Left ventricle myocardium inferior (tissue), 1 donor: ENCODE measurements around the gene PPP2R3B. TPM values are rescaled to one million over a fixed set of nuclear protein-coding genes. Genes with fewer than 3 reads are reported as not detected.
A peak's percentile ranks its signal among the peaks of the same experiment; 100 is the strongest.

Experiments used
- DNase-seq: peaks from one replicate; pipeline ENCODE4 v3.0.0-alpha.2; 2020
- H3K27ac ChIP-seq: fragments of 200-600 bp; replicated peaks from 2 replicates; pipeline ENCODE4 v1.8.0; 2021
- H3K27me3 ChIP-seq: fragments of 200-600 bp; 2 replicates; pipeline ENCODE4 v1.8.0; 2021; ENCODE audit warnings: low read depth
- H3K36me3 ChIP-seq: fragments of 200-600 bp; 2 replicates; pipeline ENCODE4 v1.8.0; 2021
- H3K4me1 ChIP-seq: fragments of 200-600 bp; 2 replicates; pipeline ENCODE4 v1.8.0; 2021
- H3K4me3 ChIP-seq: fragments of 200-600 bp; 2 replicates; pipeline ENCODE4 v1.8.0; 2021; ENCODE audit warnings: mild to moderate bottlenecking, moderate library complexity
- H3K9me3 ChIP-seq: fragments of 200-600 bp; replicated peaks from 2 replicates; pipeline ENCODE4 v1.8.0; 2021
- intact Hi-C: fragments of 100-400 bp; cut with micrococcal nuclease; formaldehyde crosslinking; loops from one replicate; pipeline ENCODE4 v1.11.0; 2022
- total RNA-seq: library from RNA; stranded (reverse); fragmentation: NEBNext Ultra II Directional; extraction: Animal tissue kit (Norgen Biotek cat#: 25700); gene quantifications from one replicate; pipeline ENCODE4 v1.2.1, GENCODE V29; 2021
- TF ChIP-seq, protein P1 (sequence below): fragments of 200-600 bp; IDR thresholded peaks from 2 replicates; pipeline ENCODE4 v1.8.0; 2021; ENCODE audit warnings: antibody characterized with exemption, mild to moderate bottlenecking, borderline replicate concordance
- donor health status: DM: no; HTN: yes; CAD: no; lungs with severe emphysema.

The PPP2R3B gene
- total RNA-seq, 1 donor from 2014 or later, result 170 TPM

- Histone ChIP-seq H3K27ac (no peak overlapping the region), H3K4me3 (no peak overlapping the region), H3K27me3 (no peaks in the 10 kb centered on the region), H3K36me3 (peaks cover 42% of the 10 kb centered on the region), H3K4me1 (peaks cover 9% of the 10 kb centered on the region), H3K9me3 (peaks cover 28% of the 10 kb centered on the region)
- DNase-seq, result no peak
- intact Hi-C loops, result no loop called here
- TF ChIP-seq, protein P1, sequence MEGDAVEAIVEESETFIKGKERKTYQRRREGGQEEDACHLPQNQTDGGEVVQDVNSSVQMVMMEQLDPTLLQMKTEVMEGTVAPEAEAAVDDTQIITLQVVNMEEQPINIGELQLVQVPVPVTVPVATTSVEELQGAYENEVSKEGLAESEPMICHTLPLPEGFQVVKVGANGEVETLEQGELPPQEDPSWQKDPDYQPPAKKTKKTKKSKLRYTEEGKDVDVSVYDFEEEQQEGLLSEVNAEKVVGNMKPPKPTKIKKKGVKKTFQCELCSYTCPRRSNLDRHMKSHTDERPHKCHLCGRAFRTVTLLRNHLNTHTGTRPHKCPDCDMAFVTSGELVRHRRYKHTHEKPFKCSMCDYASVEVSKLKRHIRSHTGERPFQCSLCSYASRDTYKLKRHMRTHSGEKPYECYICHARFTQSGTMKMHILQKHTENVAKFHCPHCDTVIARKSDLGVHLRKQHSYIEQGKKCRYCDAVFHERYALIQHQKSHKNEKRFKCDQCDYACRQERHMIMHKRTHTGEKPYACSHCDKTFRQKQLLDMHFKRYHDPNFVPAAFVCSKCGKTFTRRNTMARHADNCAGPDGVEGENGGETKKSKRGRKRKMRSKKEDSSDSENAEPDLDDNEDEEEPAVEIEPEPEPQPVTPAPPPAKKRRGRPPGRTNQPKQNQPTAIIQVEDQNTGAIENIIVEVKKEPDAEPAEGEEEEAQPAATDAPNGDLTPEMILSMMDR, result no peak
Measured at GRCh38 chrX:357035-357692, 29.5 kb downstream of the PPP2R3B start.

- H3K4me3 ChIP-seq, result no peak overlapping the region
- intact Hi-C loops, result no loop called here
- H3K4me1 ChIP-seq, result peaks cover 14% of the 10 kb centered on the region
- TF ChIP-seq, protein P1, result no peak
- H3K27ac ChIP-seq, result no peak overlapping the region
- H3K9me3 ChIP-seq, result peaks cover 28% of the 10 kb centered on the region
- peaks cover 42% of the 10 kb centered on the region for H3K36me3 ChIP-seq
- DNase-seq, result no peak
- H3K27me3 ChIP-seq, result no peaks in the 10 kb centered on the region
Measured at GRCh38 chrX:356385-357034, 30.2 kb downstream of the PPP2R3B start.

DNA sequence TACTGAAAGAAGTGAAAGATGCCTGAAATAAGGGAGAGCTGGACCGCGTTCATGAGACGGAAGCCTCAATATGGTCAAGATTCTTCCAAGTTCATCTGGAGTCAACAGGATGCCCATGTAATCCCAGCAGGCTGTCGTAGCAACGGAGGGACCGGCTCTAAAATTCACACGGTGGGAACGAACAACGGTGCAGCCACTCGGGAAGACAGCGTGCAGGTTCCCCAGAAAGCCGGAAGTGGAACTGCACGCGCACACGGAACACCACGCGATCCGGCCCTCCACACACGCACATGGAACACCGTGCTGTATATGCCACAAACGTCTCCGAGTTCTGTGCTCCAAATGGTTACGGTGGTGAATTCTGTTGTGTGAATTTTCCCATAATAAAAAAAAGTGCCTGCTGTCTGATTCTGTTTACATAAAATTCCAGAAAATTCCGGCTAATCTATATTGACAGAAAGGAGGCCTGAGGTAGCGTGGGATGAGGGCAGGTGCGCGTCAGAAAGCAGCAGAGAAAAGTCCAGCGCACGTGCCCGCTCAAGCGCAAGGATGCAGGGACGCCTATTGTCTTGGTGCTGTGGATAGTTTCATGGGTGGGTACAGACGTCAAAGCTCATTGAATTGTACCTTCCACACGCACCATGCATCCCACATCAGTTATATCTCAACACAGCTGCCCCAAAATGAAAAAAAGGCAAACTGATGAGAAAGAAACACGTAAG lies 31.2 kb downstream of the PPP2R3B start:
- no peak overlapping the region for H3K4me3 ChIP-seq
- no peaks in the 10 kb centered on the region for H3K27me3 ChIP-seq
- peaks cover 20% of the 10 kb centered on the region for H3K4me1 ChIP-seq
- H3K27ac ChIP-seq, result no peak overlapping the region
- peaks cover 18% of the 10 kb centered on the region for H3K9me3 ChIP-seq
- TF ChIP-seq, protein P1, result no peak
- intact Hi-C loops, result no loop called here
- DNase-seq, result peak; percentile 4
- peaks cover 33% of the 10 kb centered on the region for H3K36me3 ChIP-seq

DNA sequence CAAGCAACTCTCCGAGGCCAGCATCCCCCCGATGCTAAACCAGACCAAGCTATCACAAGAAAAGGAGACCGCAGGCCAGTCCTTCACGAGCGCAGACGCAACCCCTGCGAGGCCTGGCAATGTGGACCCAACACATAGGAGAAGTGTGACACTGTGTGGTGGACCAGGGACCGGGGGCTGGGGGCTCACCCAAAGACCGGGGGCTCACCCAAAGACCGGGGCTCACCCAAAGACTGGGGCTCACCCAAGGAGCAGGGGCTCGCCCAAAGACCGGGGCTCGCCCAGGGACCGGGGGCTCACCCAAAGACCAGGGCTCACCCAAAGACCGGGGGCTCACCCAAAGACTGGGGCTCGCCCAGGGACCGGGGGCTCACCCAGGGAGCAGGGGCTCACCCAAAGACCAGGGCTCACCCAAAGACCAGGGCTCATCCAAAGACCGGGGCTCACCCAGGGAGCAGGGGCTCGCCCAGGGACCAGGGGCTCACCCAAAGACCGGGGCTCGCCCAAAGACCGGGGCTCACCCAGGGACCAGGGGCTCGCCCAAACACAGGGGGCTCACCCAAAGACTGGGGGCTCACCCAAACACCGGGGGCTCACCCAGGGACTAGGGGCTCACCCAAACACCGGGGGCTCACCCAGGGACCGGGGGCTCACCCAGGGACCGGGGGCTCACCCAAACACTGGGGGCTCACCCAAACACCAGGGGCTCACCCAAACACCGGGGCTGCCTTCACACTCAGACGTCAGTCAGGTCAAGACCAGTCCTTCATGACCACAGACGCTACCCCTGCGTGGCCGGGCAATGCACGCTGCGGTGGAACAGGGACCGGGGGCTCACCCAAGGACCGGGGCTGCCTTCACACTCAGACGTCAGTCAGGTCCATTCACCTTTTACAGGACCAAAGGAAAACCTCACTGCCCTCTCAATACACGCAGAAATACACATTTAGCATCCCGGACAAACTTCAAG lies 32.9 kb downstream of the PPP2R3B start:
- Histone ChIP-seq H3K27ac (peak overlapping the region; percentile 52), H3K9me3 (peaks cover 2% of the 10 kb centered on the region), H3K27me3 (no peaks in the 10 kb centered on the region), H3K36me3 (peaks cover 16% of the 10 kb centered on the region), H3K4me3 (no peak overlapping the region), H3K4me1 (peaks cover 36% of the 10 kb centered on the region)
- intact Hi-C loops, result no loop called here
- TF ChIP-seq, protein P1, result no peak
- DNase-seq, result peak; percentile 8
